Stimulated activated CD8-positive, alpha-beta memory T cell treated with anti-CD3 and anti-CD28 coated beads, Interleukin-4, amount 100 ng/mL, for 1 hour (primary cell): ENCODE measurements around the gene SCNN1G.

Experiments used
- DNase-seq, 2 donors: peaks; one replicate each; pipeline ENCODE4 v3.0.0-alpha.2; 2020; ENCODE audit warnings: low read depth in 2 of 2, low spot score in 1 of 2

The SCNN1G gene

DNA sequence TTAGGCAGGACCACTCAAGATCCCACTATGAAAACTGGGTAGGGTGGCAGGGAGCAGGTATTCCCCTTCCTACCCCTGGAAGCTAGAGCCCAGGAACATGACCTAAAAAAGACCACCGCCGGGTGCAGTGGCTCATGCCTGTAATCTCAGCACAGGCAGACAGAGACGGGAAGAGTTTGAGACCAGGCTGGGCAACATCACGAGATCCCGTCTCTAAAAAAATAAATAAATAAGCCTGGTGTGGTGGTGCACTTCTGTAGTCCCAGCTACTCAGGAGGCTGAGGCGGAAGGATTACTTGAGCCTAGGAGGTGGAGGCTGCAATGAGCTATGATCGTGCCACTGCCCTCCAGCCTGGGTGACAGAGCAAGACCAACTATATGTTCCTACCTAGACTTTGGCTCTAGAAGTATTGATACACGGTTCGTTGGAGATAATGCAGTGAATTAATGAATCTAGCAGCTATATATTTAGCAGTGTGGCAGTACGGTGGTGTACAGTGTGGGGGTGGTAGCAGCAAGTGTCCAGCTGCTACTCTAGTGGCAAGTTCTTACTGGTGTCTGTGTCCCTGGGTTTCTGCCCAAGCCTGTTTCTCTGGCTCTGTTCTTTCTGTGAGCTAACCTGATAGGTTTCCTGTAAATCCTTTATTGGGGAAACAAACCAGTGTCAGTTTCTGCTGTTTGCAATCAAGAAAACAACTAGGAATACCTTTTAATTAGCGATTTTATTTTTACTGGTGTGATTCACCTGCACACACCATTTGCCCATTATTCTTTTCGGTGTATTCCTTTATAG, 30.0 kb upstream of the SCNN1G start:
- DNase-seq = no peak

DNA sequence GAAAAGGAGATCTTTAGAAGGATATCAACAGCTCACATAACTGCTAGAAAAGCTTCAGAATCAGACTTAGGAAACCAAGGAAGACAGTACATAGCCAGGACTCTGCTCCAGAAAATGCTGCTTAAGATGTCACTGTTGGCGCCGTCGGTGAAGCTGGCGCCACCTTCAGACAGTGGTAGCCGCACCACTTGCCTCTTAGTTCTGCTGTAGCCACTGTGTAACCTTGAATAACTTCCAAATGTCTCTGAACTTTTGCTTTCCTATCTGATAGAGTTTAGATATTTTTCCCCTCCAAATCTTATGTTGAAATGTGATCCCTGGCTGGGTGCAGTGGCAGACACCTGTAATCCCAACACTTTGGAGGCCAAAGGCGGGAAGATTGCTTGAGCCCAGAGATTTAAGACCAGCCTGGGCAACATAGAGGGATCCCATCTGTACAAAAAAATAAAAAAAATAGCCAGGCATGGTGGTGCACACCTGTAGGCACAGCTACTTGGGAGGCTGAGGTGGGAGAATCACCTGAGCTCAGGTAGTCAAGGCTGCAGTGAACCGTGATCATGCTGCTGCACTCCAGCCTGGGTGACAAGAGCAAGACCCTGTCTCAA, 27.0 kb upstream of the SCNN1G start:
- no peak for DNase-seq

DNA sequence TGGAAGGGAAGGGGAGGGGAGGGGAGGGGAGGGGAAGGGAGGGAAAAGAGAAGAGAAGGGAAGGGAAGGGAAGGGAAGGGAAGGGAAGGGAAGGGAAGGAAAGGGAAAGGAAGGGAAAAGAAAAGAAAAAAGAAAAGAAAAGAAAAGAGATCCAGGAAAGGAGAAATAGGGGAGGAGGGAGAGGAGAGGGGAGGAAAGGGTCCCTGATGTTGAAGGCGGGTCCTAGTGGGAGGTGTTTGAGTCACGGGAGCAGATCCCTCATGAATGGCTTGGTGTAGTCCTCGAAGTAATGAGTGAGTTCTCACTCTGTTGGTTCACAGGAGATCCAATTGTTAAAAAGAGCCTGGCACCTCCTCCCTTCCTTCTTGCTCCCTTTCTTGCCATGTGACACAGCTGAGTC, 26.4 kb upstream of the SCNN1G start:
- no peak for DNase-seq

DNA sequence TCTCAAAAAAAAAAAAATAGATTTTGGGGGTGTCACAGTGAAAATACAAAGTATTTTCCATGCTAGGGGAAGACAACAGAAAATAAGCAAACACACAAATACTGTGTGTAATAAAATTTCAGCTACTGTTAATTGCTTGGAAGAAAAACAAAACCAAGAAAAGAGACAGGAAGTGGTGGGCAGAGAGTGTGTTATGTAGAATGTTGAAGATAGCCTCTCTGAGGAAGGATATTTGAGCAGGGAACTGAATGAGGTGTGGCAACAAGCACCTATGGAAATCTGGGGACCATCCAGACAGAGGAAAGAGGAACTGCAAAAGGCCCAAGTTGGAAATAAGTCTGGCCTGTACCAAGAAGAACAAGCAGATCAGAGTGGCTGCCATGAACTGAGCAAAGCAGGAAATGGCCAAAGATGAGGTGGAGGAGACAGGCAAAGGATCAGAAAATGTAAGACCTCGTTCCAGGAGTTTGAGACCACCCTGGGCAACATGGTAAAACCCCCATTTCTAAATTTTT, 25.5 kb upstream of the SCNN1G start:
- no peak for DNase-seq

DNA sequence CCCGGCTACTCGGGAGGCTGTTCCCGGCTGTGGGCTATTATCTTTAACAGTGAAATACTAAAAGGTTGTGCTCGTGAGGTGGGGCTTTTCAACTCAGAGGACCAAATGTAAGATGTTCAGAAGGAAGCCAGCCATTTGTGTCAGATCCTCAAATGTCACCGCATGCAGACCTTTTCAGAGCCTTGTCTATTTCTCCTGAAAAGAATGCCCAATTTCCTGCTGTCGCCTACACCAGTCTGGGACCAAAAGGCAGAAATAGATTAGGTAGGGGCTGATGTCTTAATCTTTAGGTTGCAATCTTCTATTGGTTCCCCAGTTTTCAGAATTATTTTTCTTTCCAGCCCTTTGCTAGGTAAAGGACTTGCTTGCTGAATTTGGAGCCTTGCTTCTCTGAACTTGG, 24.4 kb upstream of the SCNN1G start:
- DNase-seq = no peak

DNA sequence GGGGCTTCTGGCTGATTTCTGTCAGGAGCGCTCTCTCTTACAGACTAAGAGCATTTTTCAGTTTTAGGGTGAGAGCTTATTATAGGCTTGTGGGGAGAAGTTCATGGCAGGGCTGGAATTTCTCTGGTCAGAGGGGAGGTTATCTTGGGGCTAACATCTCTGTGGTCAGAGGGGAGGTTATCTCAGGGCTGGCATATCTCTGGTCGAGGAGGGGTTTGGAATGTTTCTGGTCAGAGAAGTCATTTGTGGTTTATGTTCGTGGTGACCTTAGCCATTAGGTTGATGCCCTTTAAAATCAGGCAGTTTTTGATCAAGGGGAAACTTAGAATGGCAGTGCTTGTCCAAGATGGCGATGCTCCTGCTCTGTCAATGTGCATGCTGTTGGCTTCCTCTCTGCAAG, 22.5 kb upstream of the SCNN1G start:
- DNase-seq = no peak

DNA sequence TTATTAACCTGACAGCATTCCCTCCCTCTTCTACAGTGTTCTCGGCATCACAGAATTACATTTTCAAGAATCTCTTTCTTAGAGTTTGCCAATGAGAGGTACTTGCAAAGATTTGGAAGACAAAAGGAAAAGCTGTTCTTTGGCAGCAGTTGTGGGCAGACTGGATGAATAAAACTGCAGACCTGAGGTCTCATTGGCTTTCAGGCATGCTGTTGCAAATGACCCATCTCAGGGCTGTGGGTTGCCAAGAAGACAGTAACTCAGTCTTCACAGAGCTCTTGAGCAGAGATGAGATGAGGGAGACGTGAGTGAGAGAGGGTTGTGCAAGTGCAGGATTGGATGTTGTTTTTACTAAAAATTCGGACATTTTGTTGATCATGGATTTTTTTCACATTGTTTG, 22.0 kb upstream of the SCNN1G start:
- no peak for DNase-seq

DNA sequence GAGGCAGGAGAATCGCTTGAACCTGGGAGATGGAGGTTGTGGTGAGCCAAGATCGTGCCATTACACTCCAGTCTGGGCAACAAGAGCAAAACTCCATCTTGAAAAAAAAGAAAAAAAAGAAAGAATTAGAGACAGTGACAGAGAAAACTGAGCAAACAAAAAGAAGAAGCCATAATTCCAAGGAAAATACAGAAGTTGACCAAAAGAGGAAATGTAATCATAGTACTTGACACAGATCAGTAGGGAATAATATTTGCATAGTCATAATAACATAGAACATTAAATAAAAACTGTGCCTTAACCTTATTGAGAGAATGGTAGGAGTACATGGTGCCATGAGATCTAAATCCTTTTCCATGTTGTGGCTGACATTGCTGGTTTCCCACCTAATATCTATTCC, 18.6 kb upstream of the SCNN1G start:
- no peak for DNase-seq

DNA sequence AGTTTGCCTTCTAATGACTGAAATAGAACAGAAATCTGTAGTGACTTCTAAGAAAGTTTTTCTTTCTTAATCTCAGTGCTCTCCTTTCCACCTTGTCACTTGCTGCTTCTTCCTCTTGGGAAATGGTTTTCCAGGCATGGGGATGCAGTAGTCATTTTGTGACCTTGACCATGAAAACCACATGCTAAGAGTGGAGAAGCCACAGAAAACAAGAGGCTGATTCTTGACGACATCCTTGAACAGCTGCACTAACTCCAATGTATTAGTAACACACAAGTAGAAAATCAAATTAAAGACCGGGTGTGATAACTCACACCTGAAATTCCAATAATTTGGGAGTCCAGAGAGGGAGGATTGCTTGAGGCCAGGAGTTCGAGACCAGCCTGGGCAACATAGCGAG, 17.8 kb upstream of the SCNN1G start:
- DNase-seq = no peak

DNA sequence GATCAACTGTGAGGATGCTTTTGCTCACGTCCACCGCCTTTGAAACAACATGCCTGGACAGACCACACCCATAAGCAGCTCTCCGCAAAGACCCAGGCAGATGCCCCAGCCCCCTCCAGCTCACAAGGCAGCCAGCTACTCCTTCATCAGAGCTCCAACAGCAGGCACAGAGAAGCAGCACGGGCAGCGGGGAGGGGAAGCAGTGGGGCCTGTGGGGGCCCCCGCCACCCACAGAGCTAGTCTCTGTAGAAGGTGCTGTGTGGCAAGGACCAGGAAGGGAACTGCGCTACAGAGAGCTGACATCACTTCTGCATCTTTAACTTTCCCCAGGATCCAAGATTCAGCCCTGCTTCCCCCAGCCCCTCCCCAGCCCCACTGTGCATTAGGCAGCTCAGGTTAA, 10.0 kb upstream of the SCNN1G start:
- DNase-seq = no peak

DNA sequence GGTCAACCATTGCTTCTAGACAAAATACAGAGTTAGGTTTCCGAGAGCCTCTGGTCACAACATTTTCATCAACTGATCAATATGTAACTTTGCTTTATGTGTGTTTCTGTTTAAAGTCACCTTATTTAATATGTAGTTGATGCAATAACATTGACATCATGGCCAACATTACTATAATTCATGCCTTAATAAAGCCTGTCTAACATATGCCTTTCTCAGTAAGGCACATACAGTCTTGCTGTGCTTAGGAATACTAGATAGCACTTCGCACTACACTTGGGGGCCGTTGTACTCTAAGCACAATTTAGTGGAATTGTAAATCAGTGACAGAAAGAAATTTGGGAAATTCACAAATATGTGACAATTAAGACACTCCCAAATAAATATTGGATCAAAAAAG, 9.6 kb upstream of the SCNN1G start:
- no peak for DNase-seq

DNA sequence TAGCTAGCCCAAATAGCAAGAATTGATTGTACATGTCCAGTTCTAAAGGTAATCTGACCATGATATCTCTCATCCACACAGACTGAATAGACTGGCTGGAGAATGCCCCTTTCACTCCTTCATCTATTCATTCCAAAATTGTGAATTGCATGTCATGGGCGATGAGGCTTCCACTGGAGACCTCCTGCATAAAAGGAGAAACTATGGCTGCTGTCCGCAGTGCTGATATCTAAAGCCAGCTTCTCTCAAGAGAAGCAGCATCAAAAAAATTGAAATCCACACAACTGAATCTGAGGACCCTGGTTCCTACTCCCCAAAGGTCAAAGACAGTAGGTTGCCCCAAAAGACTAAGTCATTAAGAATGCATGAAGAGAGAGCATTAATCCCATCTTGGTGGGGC, 7.9 kb upstream of the SCNN1G start:
- DNase-seq = no peak

DNA sequence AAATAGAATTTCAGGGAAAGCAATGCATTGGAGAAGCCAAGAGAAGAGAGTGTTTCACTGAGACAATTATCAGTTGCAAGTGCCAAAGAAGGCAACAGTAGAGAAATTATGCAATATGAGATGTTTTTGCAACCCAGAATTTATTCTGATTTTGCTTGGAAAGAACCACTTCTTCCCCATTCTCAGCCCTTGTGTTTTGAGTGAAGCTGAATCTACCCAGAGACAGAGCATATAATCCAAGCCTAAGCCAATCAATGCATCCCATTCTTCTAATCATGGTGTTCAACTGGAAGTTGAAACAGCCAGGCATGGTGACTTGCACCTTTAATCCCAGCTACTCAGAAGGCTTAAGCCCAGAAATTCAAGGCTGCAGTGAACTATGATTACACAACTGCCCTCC, 6.9 kb upstream of the SCNN1G start:
- no peak for DNase-seq

DNA sequence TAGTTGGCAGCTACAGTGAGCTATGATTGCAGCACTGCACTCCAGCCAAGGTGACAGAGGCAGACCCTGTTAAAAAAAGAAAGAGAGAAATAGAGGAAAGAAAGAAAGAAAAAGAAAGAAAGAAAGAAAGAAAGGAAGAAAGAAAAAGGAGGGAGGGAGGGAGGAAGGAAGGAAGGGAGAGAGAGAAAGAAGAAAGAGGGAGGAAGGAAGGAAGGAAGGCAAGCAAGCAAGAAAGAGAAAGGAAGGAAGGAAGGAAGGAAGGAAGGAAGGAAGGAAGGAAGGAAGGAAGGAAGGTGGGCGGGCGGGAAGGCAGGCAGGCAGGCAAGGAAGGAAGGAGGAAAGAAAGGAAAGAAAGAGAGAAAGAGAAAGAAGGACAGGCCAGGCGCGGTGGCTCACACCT, 1.0 kb upstream of the SCNN1G start:
- no peak for DNase-seq

DNA sequence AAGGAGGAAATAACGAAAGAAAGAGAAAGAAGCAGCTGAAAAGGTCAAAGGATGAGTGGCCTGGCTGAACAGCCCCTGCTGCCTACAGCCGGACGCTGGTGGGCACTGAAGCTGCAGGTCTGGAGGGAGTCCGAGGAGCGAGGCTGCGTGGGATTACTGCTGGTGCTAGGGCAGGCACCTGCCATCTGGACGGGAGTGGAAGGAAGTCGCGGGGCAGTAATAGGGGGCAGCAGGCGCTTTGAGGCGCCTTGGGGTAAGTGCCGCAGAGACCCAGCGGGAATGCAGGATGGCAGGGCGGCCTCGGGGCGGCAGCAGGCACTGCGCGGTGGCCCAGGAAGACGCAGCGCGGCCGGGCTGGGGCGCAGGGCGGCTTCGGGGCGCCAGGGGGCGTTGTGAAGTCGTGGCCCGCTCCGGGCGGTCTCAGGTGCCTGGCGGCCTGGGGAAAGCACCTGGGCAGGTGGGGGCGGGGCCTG, 303 bp upstream of the SCNN1G start:
- peak; percentile 5 to 38 for DNase-seq

DNA sequence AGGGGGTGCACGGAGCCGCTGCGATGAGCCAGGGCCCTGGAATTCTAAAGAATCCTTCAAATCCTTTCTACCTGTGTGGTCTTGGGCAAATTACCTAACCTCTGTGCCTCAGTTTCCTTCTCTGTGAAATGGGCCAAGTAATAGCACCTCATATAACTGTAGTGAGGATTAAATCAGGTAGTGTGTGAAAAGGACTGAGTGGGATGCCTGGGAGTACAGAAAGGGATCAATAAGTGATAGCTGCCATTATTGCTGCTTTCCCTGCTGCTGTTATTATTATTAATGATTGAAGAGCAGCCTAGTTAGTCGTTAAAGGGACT, 958 bp downstream of the SCNN1G start:
- DNase-seq = no peak

DNA sequence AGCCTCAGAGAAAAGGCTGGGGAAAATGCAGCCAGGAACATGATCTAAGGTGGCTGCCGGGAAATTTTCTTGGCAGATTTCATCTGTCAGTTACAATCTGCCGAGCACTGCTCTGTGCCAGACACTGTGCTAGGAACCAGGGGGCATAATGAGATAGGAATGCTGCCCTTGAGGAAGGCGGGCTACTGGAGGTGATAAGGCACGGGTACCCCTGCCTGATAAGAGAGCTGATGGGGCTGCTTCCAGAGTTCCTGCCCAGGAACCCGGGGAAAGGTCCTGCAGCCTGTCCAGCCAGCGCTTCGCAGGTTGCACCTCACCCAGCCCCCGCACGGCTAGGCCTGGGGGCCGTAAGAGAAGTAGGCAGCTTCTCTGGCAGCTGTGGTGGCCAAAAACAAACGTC, 3.1 kb downstream of the SCNN1G start:
- no peak for DNase-seq

DNA sequence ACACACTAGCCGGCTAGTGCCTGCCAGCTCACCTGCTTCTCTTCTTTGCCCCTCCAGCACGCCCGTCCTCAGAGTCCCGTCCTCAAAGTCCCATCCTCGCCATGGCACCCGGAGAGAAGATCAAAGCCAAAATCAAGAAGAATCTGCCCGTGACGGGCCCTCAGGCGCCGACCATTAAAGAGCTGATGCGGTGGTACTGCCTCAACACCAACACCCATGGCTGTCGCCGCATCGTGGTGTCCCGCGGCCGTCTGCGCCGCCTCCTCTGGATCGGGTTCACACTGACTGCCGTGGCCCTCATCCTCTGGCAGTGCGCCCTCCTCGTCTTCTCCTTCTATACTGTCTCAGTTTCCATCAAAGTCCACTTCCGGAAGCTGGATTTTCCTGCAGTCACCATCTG, 3.6 kb downstream of the SCNN1G start:
- no peak for DNase-seq

DNA sequence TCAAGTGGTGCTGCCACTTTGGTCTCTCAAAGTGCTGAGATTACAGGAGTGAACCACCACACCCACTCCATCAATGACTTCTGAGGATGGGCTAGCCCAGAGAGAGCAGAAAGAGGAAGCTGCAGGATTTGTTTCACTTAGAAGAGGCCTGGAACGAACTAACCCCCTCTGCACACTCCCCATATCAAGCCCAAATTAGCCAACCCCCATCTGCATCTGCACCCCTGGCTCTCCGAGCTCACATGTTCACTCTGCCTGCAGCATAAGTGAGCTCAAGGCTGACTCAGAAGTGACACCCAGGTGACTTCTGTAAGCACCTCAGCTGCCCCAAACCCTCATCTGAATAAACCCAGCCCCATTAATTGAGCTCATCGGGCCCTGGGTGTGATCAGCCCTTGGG, 4.8 kb downstream of the SCNN1G start:
- DNase-seq = no peak

DNA sequence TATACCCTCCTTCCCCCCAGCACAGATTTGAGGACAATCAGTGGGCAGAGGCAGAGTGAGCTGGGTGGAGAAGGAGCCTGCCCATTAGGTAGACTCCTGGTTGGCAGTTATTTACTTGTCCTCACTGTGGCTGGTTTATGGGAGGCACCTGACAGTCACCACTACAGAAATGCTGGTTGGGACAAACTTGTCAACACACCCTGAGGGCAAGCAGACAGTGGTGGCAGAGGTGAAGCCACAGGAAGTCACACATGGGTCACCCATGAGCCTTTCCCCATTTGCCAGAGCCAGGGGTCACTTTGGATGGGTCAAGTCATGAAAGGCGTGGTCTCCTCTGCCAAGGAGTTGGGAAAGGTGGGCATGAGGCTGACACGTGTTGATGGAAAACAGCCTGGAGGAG, 6.4 kb downstream of the SCNN1G start:
- no peak for DNase-seq

DNA sequence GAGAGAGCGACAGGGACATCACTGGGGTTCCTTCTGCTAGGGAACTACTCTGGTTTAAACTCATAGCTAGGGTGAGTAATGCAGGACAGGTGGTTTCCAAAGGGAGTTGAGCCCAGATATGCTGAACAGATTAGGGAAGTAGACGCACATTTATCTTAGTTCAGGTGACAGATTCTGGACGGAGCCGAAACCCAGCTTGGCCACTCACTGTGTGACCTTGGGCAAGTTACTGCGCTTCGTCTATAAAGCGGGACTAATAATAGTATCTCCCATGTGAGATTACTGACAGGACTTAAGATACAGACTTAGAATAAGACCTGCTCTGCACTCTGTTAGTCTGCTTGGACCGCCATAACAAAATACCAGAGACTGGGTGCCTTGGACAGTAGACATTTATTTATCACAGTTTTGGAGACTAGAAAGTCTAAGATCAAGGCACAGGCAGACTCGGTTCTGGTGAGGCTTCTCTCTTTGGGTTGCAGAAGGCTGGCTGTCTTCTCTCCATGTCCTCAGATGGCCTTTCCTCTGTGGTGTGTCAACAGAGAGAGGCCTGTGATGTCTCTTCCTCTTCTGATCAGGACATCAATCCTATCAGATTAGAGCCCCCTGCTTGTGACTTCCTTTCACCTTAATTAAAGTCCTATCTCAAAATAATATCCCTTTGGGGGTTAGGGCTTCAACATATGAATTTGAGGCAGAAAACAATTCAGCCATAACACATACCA, 12.1 kb downstream of the SCNN1G start:
- no peak for DNase-seq

DNA sequence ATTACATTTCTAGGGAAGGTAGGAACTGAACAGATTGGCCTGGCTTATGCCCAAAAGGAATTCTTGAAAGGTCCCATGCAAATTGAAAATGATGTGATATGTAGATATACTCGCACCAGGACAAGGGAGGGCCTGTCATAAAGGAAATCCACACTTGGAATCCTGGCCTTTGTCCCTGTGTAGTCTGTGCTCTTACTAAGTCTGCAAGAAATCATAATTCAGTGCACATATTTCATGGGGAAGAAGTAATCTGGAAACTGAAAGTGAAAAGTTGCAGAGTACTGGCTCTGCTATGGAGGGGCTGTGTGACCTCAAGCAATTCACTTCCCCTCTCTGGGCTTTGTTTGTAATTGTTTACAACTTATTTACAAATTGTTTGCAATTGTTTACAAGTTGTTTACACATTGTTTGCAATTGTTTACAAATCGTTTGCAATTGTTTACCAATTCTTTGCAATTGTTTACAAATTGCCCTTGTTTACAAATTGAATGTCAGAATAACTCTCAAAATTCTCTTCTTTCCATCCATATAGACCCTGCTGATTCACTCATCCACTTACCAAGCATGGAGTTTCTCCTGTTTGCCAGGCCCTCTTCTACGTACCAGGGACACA, 12.9 kb downstream of the SCNN1G start:
- no peak for DNase-seq
